ENCODE measurements around the gene MIOX. TPM values are rescaled to one million over a fixed set of nuclear protein-coding genes. Genes with fewer than 3 reads are reported as not detected.

The MIOX gene
- total RNA-seq, 6 donors from 2014 or later: not detected

GRCh38 chr22:50455201-50455600, 31.5 kb upstream of the MIOX start:
- Histone ChIP-seq H3K4me3 (no peak overlapping the region), H3K9me3 (no peaks in the 10 kb centered on the region), H3K4me1 (no peaks in the 10 kb centered on the region), H3K27ac (no peak overlapping the region), H3K36me3 (peaks cover 16 to 97% (median 74%) of the 10 kb centered on the region in 4 donors), H3K27me3 (no peaks in the 10 kb centered on the region)
- no peak for TF ChIP-seq EP300 (IDR thresholded peaks at IDR 0.05)
- TF ChIP-seq CTCF (IDR thresholded peaks at IDR 0.05): no peak
- TF ChIP-seq POLR2AphosphoS5 (IDR thresholded peaks at IDR 0.05): no peak
- no peak for TF ChIP-seq POLR2A (IDR thresholded peaks at IDR 0.05)
- ATAC-seq (ENCODE audit: low FRiP score in 2 of 2): no peak
- peak in 1 of 2 donors; percentile 65 for DNase-seq
- 94 to 97% methylated on average over 11 to 13 of the region's 18 CpGs for WGBS, 2 donors

GRCh38 chr22:50456026-50456425, 30.6 kb upstream of the MIOX start:
- H3K4me3 ChIP-seq: no peak overlapping the region
- no peaks in the 10 kb centered on the region for H3K9me3 ChIP-seq
- WGBS, 2 donors: 99 to 100% methylated on average over 1 to 11 of the region's 11 CpGs
- TF ChIP-seq POLR2A (IDR thresholded peaks at IDR 0.05) (no peak), EP300 (IDR thresholded peaks at IDR 0.05) (no peak), POLR2AphosphoS5 (IDR thresholded peaks at IDR 0.05) (no peak), CTCF (IDR thresholded peaks at IDR 0.05) (no peak)
- H3K36me3 ChIP-seq: peaks cover 21 to 97% (median 79%) of the 10 kb centered on the region in 4 donors
- H3K4me1 ChIP-seq: no peaks in the 10 kb centered on the region
- H3K27ac ChIP-seq: no peak overlapping the region
- ATAC-seq (ENCODE audit: low FRiP score in 2 of 2): no peak
- peak in 1 of 2 donors; percentile 64 for DNase-seq
- no peaks in the 10 kb centered on the region for H3K27me3 ChIP-seq

- peak in 1 of 2 donors; percentile 80 for DNase-seq
- 90 to 91% methylated on average over 15 to 32 of the region's 34 CpGs for WGBS, 2 donors
Measured at GRCh38 chr22:50456466-50457234, 30.0 kb upstream of the MIOX start.

DNA sequence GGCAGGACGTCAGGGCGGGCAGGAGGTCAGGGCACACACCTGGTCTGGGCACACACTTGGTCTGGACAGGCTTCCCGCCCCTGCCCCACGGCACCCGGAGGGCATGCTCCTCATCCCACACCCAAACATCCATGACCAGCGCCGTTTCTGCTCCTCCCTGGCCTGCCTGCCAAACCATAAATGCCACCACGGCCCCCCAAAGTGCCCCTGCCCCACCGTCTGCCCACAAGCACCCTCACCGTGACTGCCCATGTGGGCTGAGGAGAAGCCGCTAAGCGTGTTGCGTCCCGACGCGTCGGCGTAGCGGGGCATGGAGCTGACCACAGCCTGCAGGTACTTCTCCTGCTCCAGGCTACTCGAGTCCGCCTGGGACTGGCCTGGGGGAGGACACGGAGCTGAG, 27.6 kb upstream of the MIOX start:
- ATAC-seq (ENCODE audit: low FRiP score in 2 of 2) (no peak), DNase-seq (peak in 1 of 2 donors; percentile 83)
- H3K36me3 ChIP-seq: peaks cover 47 to 100% (median 99%) of the 10 kb centered on the region in 4 donors
- no peaks in the 10 kb centered on the region for H3K9me3 ChIP-seq
- TF ChIP-seq EP300 (IDR thresholded peaks at IDR 0.05) (no peak), POLR2A (IDR thresholded peaks at IDR 0.05) (no peak), CTCF (IDR thresholded peaks at IDR 0.05) (no peak), POLR2AphosphoS5 (IDR thresholded peaks at IDR 0.05) (no peak)
- 91 to 94% methylated on average over 22 of the region's 22 CpGs for WGBS, 2 donors
- H3K27me3 ChIP-seq: no peaks in the 10 kb centered on the region
- H3K27ac ChIP-seq: no peak overlapping the region
- H3K4me3 ChIP-seq: no peak overlapping the region
- H3K4me1 ChIP-seq: no peaks in the 10 kb centered on the region

More at GRCh38 chr22:50456466-50457234, 30.0 kb upstream of the MIOX start:
- peaks cover 27 to 97% (median 85%) of the 10 kb centered on the region in 4 donors for H3K36me3 ChIP-seq
- no peak overlapping the region for H3K4me3 ChIP-seq
- ATAC-seq (ENCODE audit: low FRiP score in 2 of 2): no peak
- no peaks in the 10 kb centered on the region for H3K27me3 ChIP-seq
- TF ChIP-seq EP300 (IDR thresholded peaks at IDR 0.05) (no peak), POLR2AphosphoS5 (IDR thresholded peaks at IDR 0.05) (no peak), CTCF (IDR thresholded peaks at IDR 0.05) (no peak), POLR2A (IDR thresholded peaks at IDR 0.05) (no peak)
- no peaks in the 10 kb centered on the region for H3K4me1 ChIP-seq
- no peaks in the 10 kb centered on the region for H3K9me3 ChIP-seq
- no peak overlapping the region for H3K27ac ChIP-seq
